Activated CD8-positive, alpha-beta T cell treated with anti-CD3 and anti-CD28 coated beads for 36 hours (primary cell): Measurements from ENCODE around the gene ANKLE2. TPM values are rescaled to one million over a fixed set of nuclear protein-coding genes. Genes with fewer than 3 reads are reported as not detected.

ENCODE experiments used
- ATAC-seq: fragments of 200-7000 bp; cut with Tn5 transposase; one replicate; pipeline ENCODE4 v1.10.0; 2021; ENCODE audit warnings: mild to moderate bottlenecking, moderate library complexity
- CTCF ChIA-PET: fragments of 350-600 bp; sonication (Branson Sonifier 250); formaldehyde crosslinking; loops from one replicate; lab custom pipeline; 2021; ENCODE audit warnings: antibody characterized with exemption; lab: Charles Lee
- POLR2A ChIA-PET: fragments of 350-600 bp; sonication (Branson Sonifier 250); formaldehyde crosslinking; loops from one replicate; lab custom pipeline; 2021; ENCODE audit warnings: antibody characterized with exemption; lab: Charles Lee
- DNase-seq: peaks from one replicate; pipeline ENCODE4 v3.0.0-alpha.2; 2020
- H3K27ac Mint-ChIP-seq: one replicate; pipeline ENCODE4 v1.8.0; 2021; ENCODE audit warnings: mild to moderate bottlenecking, mixed read lengths
- H3K27me3 Mint-ChIP-seq: one replicate; pipeline ENCODE4 v1.8.0; 2021; ENCODE audit warnings: mixed read lengths
- H3K36me3 Mint-ChIP-seq: one replicate; pipeline ENCODE4 v1.8.0; 2021; ENCODE audit warnings: low read depth, mixed read lengths
- H3K4me1 Mint-ChIP-seq: one replicate; pipeline ENCODE4 v1.8.0; 2021; ENCODE audit warnings: low read depth, mixed read lengths
- H3K4me3 Mint-ChIP-seq: one replicate; pipeline ENCODE4 v1.8.0; 2021; ENCODE audit warnings: mild to moderate bottlenecking, moderate library complexity, mixed read lengths
- H3K9me3 Mint-ChIP-seq: one replicate; pipeline ENCODE4 v1.8.0; 2021; ENCODE audit warnings: mixed read lengths
- intact Hi-C: fragments of 100-400 bp; cut with micrococcal nuclease; formaldehyde crosslinking; loops from one replicate; pipeline ENCODE4 v1.10.0; 2022
- total RNA-seq, 2 experiments: library from RNA; stranded (reverse); gene quantifications; one replicate each; pipeline ENCODE4 v1.2.3, GENCODE V29; 2021
- TF ChIP-seq, protein P1 (sequence below): fragments of 200-600 bp; IDR thresholded peaks from one replicate; pipeline ENCODE4 v1.8.0; 2022; ENCODE audit warnings: antibody characterized with exemption, mild to moderate bottlenecking

ANKLE2 gene
- total RNA-seq, 2 experiments from 2014 or later = 103 to 108 TPM

DNA sequence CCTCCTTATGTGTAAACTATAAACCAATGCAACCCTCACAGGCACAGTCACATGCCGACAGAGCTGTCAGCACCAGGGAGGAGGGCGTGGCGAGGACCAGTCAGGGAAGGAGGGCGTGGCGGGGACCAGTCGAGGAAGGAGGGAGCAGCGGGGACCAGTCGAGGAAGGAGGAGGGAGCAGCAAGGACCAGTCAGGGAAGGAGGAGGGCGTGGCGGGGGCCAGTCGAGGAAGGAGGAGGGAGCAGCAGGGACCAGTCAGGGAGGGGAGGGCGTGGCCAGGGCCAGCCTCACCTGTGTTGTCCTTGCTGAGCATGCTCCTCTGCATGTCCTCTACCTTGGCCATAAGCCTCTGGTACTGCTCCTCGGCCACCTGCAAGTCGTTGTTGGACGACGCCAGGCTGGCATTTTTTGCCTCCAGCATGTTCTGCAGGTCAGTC lies 42.8 kb upstream of the ANKLE2 start:
- peaks cover 32% of the 10 kb centered on the region for H3K4me1 Mint-ChIP-seq
- H3K36me3 Mint-ChIP-seq = peaks cover 63% of the 10 kb centered on the region

DNA sequence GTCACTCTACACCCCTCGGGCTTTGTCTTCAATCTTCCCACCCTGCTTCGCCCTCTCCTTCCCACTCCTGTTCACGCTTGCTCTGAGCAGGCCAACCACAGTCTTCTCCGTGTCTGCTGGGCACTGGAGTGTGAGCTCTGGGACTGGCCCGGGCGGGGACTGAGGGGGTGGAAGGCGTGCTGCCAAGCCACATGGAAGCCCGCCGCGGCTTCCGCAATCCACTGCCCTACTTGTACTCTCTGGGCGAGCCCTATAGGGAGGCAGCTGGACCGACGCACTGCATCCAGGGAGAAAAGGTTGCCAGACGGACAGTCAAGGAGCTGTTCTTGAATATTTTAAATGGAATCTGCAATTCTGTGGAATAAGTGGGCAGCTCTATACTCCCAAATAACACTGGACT lies 42.3 kb upstream of the ANKLE2 start:
- Mint-ChIP-seq H3K27ac (no peak overlapping the region), H3K4me1 (peaks cover 29% of the 10 kb centered on the region), H3K27me3 (no peaks in the 10 kb centered on the region), H3K36me3 (peaks cover 63% of the 10 kb centered on the region), H3K9me3 (no peaks in the 10 kb centered on the region), H3K4me3 (no peak overlapping the region)
- ChIA-PET POLR2A (interaction anchor here (1.0 to 1.1 kb wide), 2 partner anchors 17 to 25 kb away, joined by 3 read pairs; partner anchors contain the start of gene GOLGA3), CTCF (no interaction called here)
- intact Hi-C loops = no loop called here
- no peak for ATAC-seq
- no peak for DNase-seq
- TF ChIP-seq, protein P1, sequence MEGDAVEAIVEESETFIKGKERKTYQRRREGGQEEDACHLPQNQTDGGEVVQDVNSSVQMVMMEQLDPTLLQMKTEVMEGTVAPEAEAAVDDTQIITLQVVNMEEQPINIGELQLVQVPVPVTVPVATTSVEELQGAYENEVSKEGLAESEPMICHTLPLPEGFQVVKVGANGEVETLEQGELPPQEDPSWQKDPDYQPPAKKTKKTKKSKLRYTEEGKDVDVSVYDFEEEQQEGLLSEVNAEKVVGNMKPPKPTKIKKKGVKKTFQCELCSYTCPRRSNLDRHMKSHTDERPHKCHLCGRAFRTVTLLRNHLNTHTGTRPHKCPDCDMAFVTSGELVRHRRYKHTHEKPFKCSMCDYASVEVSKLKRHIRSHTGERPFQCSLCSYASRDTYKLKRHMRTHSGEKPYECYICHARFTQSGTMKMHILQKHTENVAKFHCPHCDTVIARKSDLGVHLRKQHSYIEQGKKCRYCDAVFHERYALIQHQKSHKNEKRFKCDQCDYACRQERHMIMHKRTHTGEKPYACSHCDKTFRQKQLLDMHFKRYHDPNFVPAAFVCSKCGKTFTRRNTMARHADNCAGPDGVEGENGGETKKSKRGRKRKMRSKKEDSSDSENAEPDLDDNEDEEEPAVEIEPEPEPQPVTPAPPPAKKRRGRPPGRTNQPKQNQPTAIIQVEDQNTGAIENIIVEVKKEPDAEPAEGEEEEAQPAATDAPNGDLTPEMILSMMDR = no peak

More for the DNA sequence above, 42.8 kb upstream of the ANKLE2 start:
- Mint-ChIP-seq H3K27ac (no peak overlapping the region), H3K27me3 (no peaks in the 10 kb centered on the region), H3K4me3 (no peak overlapping the region), H3K9me3 (no peaks in the 10 kb centered on the region)
- ATAC-seq (no peak), DNase-seq (no peak)
- intact Hi-C loops = no loop called here
- TF ChIP-seq, protein P1 = no peak
- ChIA-PET POLR2A (interaction anchor here (1.0 kb wide), 1 partner anchor 18 kb away, joined by 3 read pairs; no protein-coding TSS in a partner anchor), CTCF (no interaction called here)

- intact Hi-C loops = no loop called here
- peaks cover 22% of the 10 kb centered on the region for H3K4me1 Mint-ChIP-seq
- ChIA-PET POLR2A (interaction anchor here (1.1 kb wide), 1 partner anchor 26 kb away, joined by 3 read pairs; the partner anchor contains the start of gene GOLGA3), CTCF (no interaction called here)
- ATAC-seq (no peak), DNase-seq (no peak)
- no peak overlapping the region for H3K4me3 Mint-ChIP-seq
- TF ChIP-seq, protein P1 = no peak
- H3K36me3 Mint-ChIP-seq = peaks cover 55% of the 10 kb centered on the region
- no peaks in the 10 kb centered on the region for H3K27me3 Mint-ChIP-seq
- no peak overlapping the region for H3K27ac Mint-ChIP-seq
- H3K9me3 Mint-ChIP-seq = no peaks in the 10 kb centered on the region
These were observed 41.5 kb upstream of the ANKLE2 start for GRCh38 chr12:132803125-132803524.

DNA sequence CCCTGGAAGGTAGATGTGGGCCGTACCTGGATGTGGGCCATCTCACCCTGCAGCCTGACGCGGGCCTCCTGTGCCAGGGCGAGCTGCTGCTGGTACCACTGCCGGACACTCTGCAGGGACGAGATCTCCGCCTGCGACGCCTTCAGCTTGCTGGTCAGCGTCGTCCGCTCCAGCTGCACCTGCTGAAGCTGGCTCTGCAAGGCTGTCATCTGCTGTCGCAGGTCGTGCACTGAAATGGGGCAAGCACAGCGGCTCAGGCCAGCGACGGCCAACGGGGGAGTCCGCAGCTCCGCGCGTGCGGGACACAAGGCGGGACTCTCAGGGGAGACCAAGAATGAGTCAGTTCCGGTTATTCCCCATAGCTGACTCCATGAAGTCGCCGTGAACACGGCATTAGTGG lies 40.1 kb upstream of the ANKLE2 start:
- Mint-ChIP-seq H3K27me3 (no peaks in the 10 kb centered on the region), H3K9me3 (no peaks in the 10 kb centered on the region), H3K4me1 (peaks cover 10% of the 10 kb centered on the region), H3K4me3 (no peak overlapping the region), H3K27ac (no peak overlapping the region), H3K36me3 (peaks cover 49% of the 10 kb centered on the region)
- intact Hi-C loops = no loop called here
- TF ChIP-seq, protein P1 = no peak
- no peak for DNase-seq
- POLR2A ChIA-PET = interaction anchor here (1.1 kb wide), 1 partner anchor 71 kb away, joined by 3 read pairs; no protein-coding TSS in a partner anchor
- CTCF ChIA-PET = no interaction called here
- ATAC-seq = no peak

DNA sequence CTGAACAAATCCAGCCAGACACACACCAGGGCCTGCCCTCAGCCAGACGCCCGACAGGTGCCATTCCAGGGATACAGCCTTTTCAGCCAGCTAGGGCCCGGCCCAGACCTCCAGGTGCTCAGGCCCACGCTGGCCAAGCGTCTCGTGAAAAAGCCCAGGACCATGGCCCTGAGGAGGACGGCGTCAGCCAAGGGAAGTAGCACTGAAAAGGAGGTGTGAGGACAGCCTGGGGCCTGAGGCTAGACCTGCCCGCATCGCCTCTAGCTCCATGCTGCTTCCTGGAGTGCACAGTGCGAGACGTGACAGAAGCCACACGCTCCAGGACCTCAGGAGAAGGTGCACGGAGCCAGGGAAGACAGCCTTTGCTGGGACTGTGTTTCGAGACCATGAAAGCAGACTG lies 37.2 kb upstream of the ANKLE2 start:
- intact Hi-C loops = no loop called here
- no peak for DNase-seq
- H3K36me3 Mint-ChIP-seq = peaks cover 34% of the 10 kb centered on the region
- ChIA-PET POLR2A (interaction anchor here (0.8 to 1.5 kb wide), 2 partner anchors 10 to 30 kb away, joined by 3 read pairs; no protein-coding TSS in a partner anchor), CTCF (no interaction called here)
- H3K27ac Mint-ChIP-seq = no peak overlapping the region
- no peaks in the 10 kb centered on the region for H3K9me3 Mint-ChIP-seq
- no peaks in the 10 kb centered on the region for H3K27me3 Mint-ChIP-seq
- ATAC-seq = no peak
- TF ChIP-seq, protein P1 = no peak
- no peak overlapping the region for H3K4me3 Mint-ChIP-seq
- H3K4me1 Mint-ChIP-seq = no peaks in the 10 kb centered on the region
